ENCODE data around the gene CCT8.

DNA sequence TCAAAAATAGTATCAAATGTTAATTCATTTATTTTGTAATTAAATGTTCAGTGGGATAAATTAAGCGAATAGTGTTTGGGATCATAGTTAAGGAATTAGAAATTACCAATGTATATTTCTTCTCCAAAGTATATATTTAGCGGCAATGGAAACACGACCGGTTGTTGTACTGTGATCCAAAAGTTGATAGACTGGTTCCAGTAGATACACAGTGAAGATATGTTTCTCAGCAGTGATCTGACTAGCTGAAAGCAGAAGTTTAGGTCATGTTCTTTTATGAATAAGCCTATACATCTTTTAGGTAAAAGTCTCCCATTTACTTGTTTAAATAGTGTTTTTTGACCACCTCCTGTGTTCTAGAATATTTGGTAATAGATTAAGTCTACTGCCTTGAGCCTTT, 40.1 kb downstream of the CCT8 start:
- TF ChIP-seq EZH2 (IDR thresholded peaks at IDR 0.05; ENCODE audit: low read length, unreplicated experiment) = no peak
- TF ChIP-seq, protein P1, sequence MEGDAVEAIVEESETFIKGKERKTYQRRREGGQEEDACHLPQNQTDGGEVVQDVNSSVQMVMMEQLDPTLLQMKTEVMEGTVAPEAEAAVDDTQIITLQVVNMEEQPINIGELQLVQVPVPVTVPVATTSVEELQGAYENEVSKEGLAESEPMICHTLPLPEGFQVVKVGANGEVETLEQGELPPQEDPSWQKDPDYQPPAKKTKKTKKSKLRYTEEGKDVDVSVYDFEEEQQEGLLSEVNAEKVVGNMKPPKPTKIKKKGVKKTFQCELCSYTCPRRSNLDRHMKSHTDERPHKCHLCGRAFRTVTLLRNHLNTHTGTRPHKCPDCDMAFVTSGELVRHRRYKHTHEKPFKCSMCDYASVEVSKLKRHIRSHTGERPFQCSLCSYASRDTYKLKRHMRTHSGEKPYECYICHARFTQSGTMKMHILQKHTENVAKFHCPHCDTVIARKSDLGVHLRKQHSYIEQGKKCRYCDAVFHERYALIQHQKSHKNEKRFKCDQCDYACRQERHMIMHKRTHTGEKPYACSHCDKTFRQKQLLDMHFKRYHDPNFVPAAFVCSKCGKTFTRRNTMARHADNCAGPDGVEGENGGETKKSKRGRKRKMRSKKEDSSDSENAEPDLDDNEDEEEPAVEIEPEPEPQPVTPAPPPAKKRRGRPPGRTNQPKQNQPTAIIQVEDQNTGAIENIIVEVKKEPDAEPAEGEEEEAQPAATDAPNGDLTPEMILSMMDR (conservative IDR thresholded peaks at IDR 0.05; ENCODE audit: low read depth, low read length) = no peak
- no peak for TF ChIP-seq EZH2phosphoT487 (IDR thresholded peaks at IDR 0.05; ENCODE audit: borderline replicate concordance, low read length)
